OCI-LY7 (cell line): ENCODE data around the gene CACNA1B. TPM values are rescaled to one million over a fixed set of nuclear protein-coding genes. Genes with fewer than 3 reads are reported as not detected.

ENCODE experiments used
- BruUV-seq: library from RNA; stranded (reverse); fragments of 400-500 nt; replicated peaks from 2 replicates; lab custom pipeline; 2021; lab: Mats Ljungman, UMichigan
- CTCF ChIA-PET: fragments of 300-600 bp; sonication (Branson Sonifier 250); formaldehyde crosslinking; loops from one replicate; lab custom pipeline; 2022; ENCODE audit warnings: antibody characterized with exemption; ENCODE audit not compliant: unreplicated experiment; lab: Charles Lee
- POLR2A ChIA-PET: fragments of 300-600 bp; sonication (Branson Sonifier 250); formaldehyde crosslinking; loops from one replicate; lab custom pipeline; 2022; ENCODE audit warnings: antibody characterized with exemption; lab: Charles Lee
- DNase-seq: peaks from one replicate; pipeline ENCODE4 v3.0.0-alpha.2; 2015; ENCODE audit warnings: low spot score
- H2AFZ ChIP-seq: fragments of 200-600 bp; sonication (generic), shearing (Covaris generic); 2 replicates; pipeline ENCODE4 v1.6.1; 2014; ENCODE audit warnings: mild to moderate bottlenecking, antibody characterized with exemption, low read length, moderate library complexity
- H3K27ac ChIP-seq: fragments of 200-600 bp; sonication (generic); 2 replicates; pipeline ENCODE4 v1.5.1; 2014; ENCODE audit warnings: mixed run types, low read depth, mild to moderate bottlenecking, moderate library complexity, low read length, inconsistent platforms; ENCODE audit not compliant: poor library complexity, severe bottlenecking
- H3K36me3 ChIP-seq: fragments of 200-600 bp; sonication (generic); 2 replicates; pipeline ENCODE4 v1.6.1; 2014; ENCODE audit warnings: mild to moderate bottlenecking, antibody characterized with exemption, low read length, moderate library complexity, mixed read lengths; ENCODE audit not compliant: insufficient read depth
- H3K4me1 ChIP-seq: fragments of 200-600 bp; sonication (generic); 2 replicates; pipeline ENCODE4 v1.5.1; 2014; ENCODE audit warnings: mild to moderate bottlenecking, low read length; ENCODE audit not compliant: insufficient read depth, poor library complexity, severe bottlenecking
- H3K4me2 ChIP-seq: fragments of 200-600 bp; sonication (generic); 2 replicates; pipeline ENCODE4 v1.6.1; 2014; ENCODE audit warnings: mild to moderate bottlenecking, low read length
- H3K4me3 ChIP-seq: fragments of 200-600 bp; sonication (generic); 2 replicates; pipeline ENCODE4 v1.5.1; 2014; ENCODE audit warnings: mild to moderate bottlenecking, low read depth, low read length; ENCODE audit not compliant: poor library complexity, severe bottlenecking
- H3K79me2 ChIP-seq: fragments of 200-600 bp; sonication (generic); 2 replicates; pipeline ENCODE4 v1.6.1; 2016; ENCODE audit warnings: low read depth, mild to moderate bottlenecking, low read length, moderate library complexity, mixed read lengths; ENCODE audit not compliant: insufficient read depth
- H3K9me2 ChIP-seq: fragments of 200-600 bp; sonication (generic); 2 replicates; pipeline ENCODE4 v1.6.1; 2016; ENCODE audit warnings: mild to moderate bottlenecking, low read length, mixed read lengths; ENCODE audit not compliant: insufficient read depth
- H3K9me3 ChIP-seq: fragments of 200-600 bp; sonication (generic); 2 replicates; pipeline ENCODE4 v1.6.1; 2014; ENCODE audit warnings: mild to moderate bottlenecking, mixed run types, low read length, mixed read lengths
- H4K20me1 ChIP-seq: fragments of 200-600 bp; sonication (generic); 2 replicates; pipeline ENCODE4 v1.6.1; 2014; ENCODE audit warnings: mild to moderate bottlenecking, antibody characterized with exemption, low read length, moderate library complexity, mixed read lengths; ENCODE audit not compliant: insufficient read depth
- CTCF ChIP-seq: fragments of 200-600 bp; sonication (generic); conservative IDR thresholded peaks from 2 replicates; pipeline ENCODE4 v1.5.1; 2014; ENCODE audit warnings: mild to moderate bottlenecking, antibody characterized with exemption, low read length, moderate library complexity, mixed read lengths
- EZH2phosphoT487 ChIP-seq: fragments of 200-600 bp; sonication (generic); IDR thresholded peaks from 2 replicates; pipeline ENCODE4 v1.6.1; 2018; ENCODE audit warnings: low read depth, borderline replicate concordance, mild to moderate bottlenecking, mixed run types, antibody characterized with exemption, low read length, moderate library complexity, mixed read lengths
- intact Hi-C: fragments of 100-400 bp; cut with micrococcal nuclease; formaldehyde crosslinking; loops from one replicate; pipeline ENCODE4 v1.10.0; 2022; ENCODE audit not compliant: unreplicated experiment
- total RNA-seq, 2 experiments: library from RNA; depleted of rRNA in 1 of 2; stranded (reverse); fragments of >200 nt in 1 of 2; shearing (Covaris generic) in 1 of 2; gene quantifications; 2 replicates each; pipeline ENCODE4 v1.2.3, GENCODE V29; 2014 to 2022

Gene CACNA1B
- total RNA-seq, 2 experiments from 2014 or later: not detected

GRCh38 chr9:138023394-138024124 lies 146.0 kb downstream of the CACNA1B start:
- DNase-seq: no peak
- CTCF ChIA-PET: no interaction called here
- no peak overlapping the region for H3K4me3 ChIP-seq
- POLR2A ChIA-PET: no interaction called here
- peaks cover 4% of the 10 kb centered on the region; the same call in 1 of the 2 replicates for H3K9me3 ChIP-seq
- H3K36me3 ChIP-seq: no peaks in the 10 kb centered on the region
- TF ChIP-seq CTCF (no peak), EZH2phosphoT487 (no peak)
- no peaks in the 10 kb centered on the region for H3K9me2 ChIP-seq
- H3K4me1 ChIP-seq: no peaks in the 10 kb centered on the region
- H3K4me2 ChIP-seq: no peak overlapping the region
- intact Hi-C loops: no loop called here
- H3K79me2 ChIP-seq: no peaks in the 10 kb centered on the region
- no peak overlapping the region for H3K27ac ChIP-seq
- no TSS peak for BruUV-seq
- no peak overlapping the region for H2AFZ ChIP-seq
- H4K20me1 ChIP-seq: no peaks in the 10 kb centered on the region

GRCh38 chr9:138024131-138024530 lies 146.5 kb downstream of the CACNA1B start:
- BruUV-seq: no TSS peak
- no peaks in the 10 kb centered on the region for H3K4me1 ChIP-seq
- no peaks in the 10 kb centered on the region for H3K9me2 ChIP-seq
- H3K4me3 ChIP-seq: no peak overlapping the region
- H3K79me2 ChIP-seq: no peaks in the 10 kb centered on the region
- H4K20me1 ChIP-seq: no peaks in the 10 kb centered on the region
- DNase-seq: no peak
- POLR2A ChIA-PET: no interaction called here
- intact Hi-C loops: no loop called here
- no peak overlapping the region for H3K27ac ChIP-seq
- CTCF ChIA-PET: no interaction called here
- H3K4me2 ChIP-seq: no peak overlapping the region
- H2AFZ ChIP-seq: no peak overlapping the region
- H3K9me3 ChIP-seq: peaks cover 5% of the 10 kb centered on the region; the same call in 1 of the 2 replicates
- no peaks in the 10 kb centered on the region for H3K36me3 ChIP-seq
- TF ChIP-seq EZH2phosphoT487 (no peak), CTCF (no peak)

- H3K36me3 ChIP-seq: no peaks in the 10 kb centered on the region
- TF ChIP-seq EZH2phosphoT487 (no peak), CTCF (no peak)
- ChIA-PET CTCF (no interaction called here), POLR2A (no interaction called here)
- H4K20me1 ChIP-seq: no peaks in the 10 kb centered on the region
- no peaks in the 10 kb centered on the region for H3K79me2 ChIP-seq
- H3K9me2 ChIP-seq: no peaks in the 10 kb centered on the region
- BruUV-seq: no TSS peak
- peaks cover 5% of the 10 kb centered on the region; the same call in 1 of the 2 replicates for H3K9me3 ChIP-seq
- no peak overlapping the region for H3K4me2 ChIP-seq
- intact Hi-C loops: no loop called here
- no peak for DNase-seq
- H3K27ac ChIP-seq: no peak overlapping the region
- no peak overlapping the region for H2AFZ ChIP-seq
- H3K4me3 ChIP-seq: no peak overlapping the region
- H3K4me1 ChIP-seq: no peaks in the 10 kb centered on the region
Measured at GRCh38 chr9:138024831-138025291, 147.3 kb downstream of the CACNA1B start.
